Neural progenitor cell (in vitro differentiated cells): Measurements from ENCODE around the gene UTS2B. TPM values are rescaled to one million over a fixed set of nuclear protein-coding genes. Genes with fewer than 3 reads are reported as not detected.

Experiments
- DNase-seq: peaks from one replicate; pipeline ENCODE4 v3.0.0-alpha.2; 2016; ENCODE audit warnings: low spot score
- H2AFZ ChIP-seq: fragments of 200-600 bp; sonication (generic); replicated peaks from 2 replicates; pipeline ENCODE4 v1.6.1; 2016; ENCODE audit warnings: antibody characterized with exemption
- H3F3A ChIP-seq: fragments of 200-600 bp; sonication (generic); 2 replicates; pipeline ENCODE4 v1.6.1; 2016; ENCODE audit warnings: antibody characterized with exemption, low read depth
- H3K27ac ChIP-seq: fragments of 200-600 bp; sonication (generic); 2 replicates; pipeline ENCODE4 v1.5.1; 2016; ENCODE audit warnings: mild to moderate bottlenecking
- H3K27me3 ChIP-seq: fragments of 200-600 bp; sonication (generic); 2 replicates; pipeline ENCODE4 v1.6.1; 2016; ENCODE audit warnings: mild to moderate bottlenecking, moderate library complexity
- H3K36me3 ChIP-seq: fragments of 200-600 bp; sonication (generic); 2 replicates; pipeline ENCODE4 v1.5.1; 2016
- H3K4me1 ChIP-seq: fragments of 200-600 bp; sonication (generic); 2 replicates; pipeline ENCODE4 v1.6.1; 2016; ENCODE audit warnings: mixed run types
- H3K4me2 ChIP-seq: fragments of 200-600 bp; sonication (generic); 2 replicates; pipeline ENCODE4 v1.6.1; 2016
- H3K4me3 ChIP-seq: fragments of 200-600 bp; sonication (generic); 2 replicates; pipeline ENCODE4 v1.5.1; 2016
- H3K79me2 ChIP-seq: fragments of 200-600 bp; sonication (generic); 2 replicates; pipeline ENCODE4 v1.6.1; 2016; ENCODE audit warnings: low read depth
- H3K9ac ChIP-seq: fragments of 200-600 bp; sonication (generic); 2 replicates; pipeline ENCODE4 v1.6.1; 2016
- H3K9me3 ChIP-seq: fragments of 200-600 bp; sonication (generic); 2 replicates; pipeline ENCODE4 v1.5.1; 2016; ENCODE audit warnings: low read depth
- H4K20me1 ChIP-seq: fragments of 200-600 bp; sonication (generic); 2 replicates; pipeline ENCODE4 v1.6.1; 2016; ENCODE audit warnings: low read depth
- H3K27ac Mint-ChIP-seq: 3 replicates; pipeline ENCODE4 v1.8.0; 2021; ENCODE audit warnings: mixed read lengths
- H3K27me3 Mint-ChIP-seq: 2 replicates; pipeline ENCODE4 v1.8.0; 2022; ENCODE audit warnings: low read depth, mild to moderate bottlenecking, inconsistent platforms, moderate library complexity, mixed read lengths; ENCODE audit not compliant: insufficient read depth
- H3K36me3 Mint-ChIP-seq: 3 replicates; pipeline ENCODE4 v1.8.0; 2021; ENCODE audit warnings: mixed read lengths
- H3K4me1 Mint-ChIP-seq: 3 replicates; pipeline ENCODE4 v1.8.0; 2021; ENCODE audit warnings: mixed read lengths
- H3K4me3 Mint-ChIP-seq: 3 replicates; pipeline ENCODE4 v1.8.0; 2021; ENCODE audit warnings: mild to moderate bottlenecking, moderate library complexity, mixed read lengths
- H3K9me3 Mint-ChIP-seq: 3 replicates; pipeline ENCODE4 v1.8.0; 2020; ENCODE audit warnings: mixed read lengths
- CTCF ChIP-seq: fragments of 200-600 bp; sonication (generic); IDR thresholded peaks from 2 replicates; pipeline ENCODE4 v1.5.1; 2017; ENCODE audit warnings: antibody characterized with exemption, mild to moderate bottlenecking
- EZH2 ChIP-seq: fragments of 200-600 bp; sonication (generic); IDR thresholded peaks from 2 replicates; pipeline ENCODE4 v1.6.1; 2017; ENCODE audit warnings: antibody characterized with exemption, mild to moderate bottlenecking, moderate library complexity
- EZH2phosphoT487 ChIP-seq: fragments of 200-600 bp; sonication (generic); IDR thresholded peaks from 2 replicates; pipeline ENCODE4 v1.6.1; 2017; ENCODE audit warnings: antibody characterized with exemption
- total RNA-seq: library from RNA; depleted of rRNA; stranded (reverse); fragments of >200 nt; gene quantifications from 2 replicates; pipeline ENCODE4 v1.2.3, GENCODE V29; 2015; ENCODE audit warnings: low replicate concordance

The UTS2B gene
- total RNA-seq, 1 donor from 2014 or later = not detected

DNA sequence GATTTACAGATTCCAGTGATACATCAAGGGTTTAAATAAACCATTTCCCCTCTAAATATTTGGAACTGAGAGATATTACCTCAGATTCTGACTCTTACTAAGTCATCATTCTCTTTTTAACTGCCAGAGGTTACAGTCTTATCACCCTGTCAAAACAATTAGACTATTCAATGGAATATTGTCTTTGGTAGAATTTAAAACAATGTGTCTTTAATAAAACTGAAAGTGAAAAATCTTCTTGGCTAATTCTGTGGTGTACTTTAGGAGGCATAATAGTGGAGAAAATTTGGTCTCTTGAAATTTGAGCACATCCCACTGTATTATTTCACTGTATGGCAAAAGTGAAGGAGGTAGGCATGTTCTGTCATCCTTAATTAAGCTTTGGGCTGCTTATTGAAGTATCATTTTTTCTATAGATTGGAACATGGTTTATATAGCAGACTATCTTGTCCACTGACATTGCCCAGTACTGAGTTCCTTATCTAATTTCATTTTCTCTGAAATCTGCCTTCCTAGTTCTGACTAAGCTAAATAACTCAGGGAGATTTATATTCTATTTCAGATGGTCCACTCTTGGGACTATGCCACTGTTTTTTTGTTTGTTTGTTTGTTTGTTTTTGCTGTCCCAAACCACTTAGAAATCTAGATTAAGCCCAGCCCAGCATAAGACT lies 48.0 kb upstream of the UTS2B start:
- H3K27ac ChIP-seq = no peak overlapping the region
- H3K36me3 ChIP-seq = peaks cover 3% of the 10 kb centered on the region
- no peaks in the 10 kb centered on the region for H3K9me3 ChIP-seq
- H3K4me1 Mint-ChIP-seq = peaks cover 5% of the 10 kb centered on the region
- H3K79me2 ChIP-seq = no peaks in the 10 kb centered on the region
- H3K27me3 ChIP-seq = no peaks in the 10 kb centered on the region
- H3K9me3 Mint-ChIP-seq = no peaks in the 10 kb centered on the region
- H3K27ac Mint-ChIP-seq = no peak overlapping the region
- H2AFZ ChIP-seq = no peak overlapping the region
- H3K4me3 ChIP-seq = no peak overlapping the region
- TF ChIP-seq EZH2phosphoT487 = no peak
- no peak for TF ChIP-seq CTCF
- TF ChIP-seq EZH2 = no peak
- DNase-seq = no peak
- H3K4me2 ChIP-seq = no peak overlapping the region
- no peaks in the 10 kb centered on the region for H3F3A ChIP-seq
- no peaks in the 10 kb centered on the region for H3K27me3 Mint-ChIP-seq
- H3K4me1 ChIP-seq = no peaks in the 10 kb centered on the region
- no peak overlapping the region for H3K9ac ChIP-seq
- H3K4me3 Mint-ChIP-seq = no peak overlapping the region
- no peaks in the 10 kb centered on the region for H4K20me1 ChIP-seq
- H3K36me3 Mint-ChIP-seq = peaks cover 28% of the 10 kb centered on the region

DNA sequence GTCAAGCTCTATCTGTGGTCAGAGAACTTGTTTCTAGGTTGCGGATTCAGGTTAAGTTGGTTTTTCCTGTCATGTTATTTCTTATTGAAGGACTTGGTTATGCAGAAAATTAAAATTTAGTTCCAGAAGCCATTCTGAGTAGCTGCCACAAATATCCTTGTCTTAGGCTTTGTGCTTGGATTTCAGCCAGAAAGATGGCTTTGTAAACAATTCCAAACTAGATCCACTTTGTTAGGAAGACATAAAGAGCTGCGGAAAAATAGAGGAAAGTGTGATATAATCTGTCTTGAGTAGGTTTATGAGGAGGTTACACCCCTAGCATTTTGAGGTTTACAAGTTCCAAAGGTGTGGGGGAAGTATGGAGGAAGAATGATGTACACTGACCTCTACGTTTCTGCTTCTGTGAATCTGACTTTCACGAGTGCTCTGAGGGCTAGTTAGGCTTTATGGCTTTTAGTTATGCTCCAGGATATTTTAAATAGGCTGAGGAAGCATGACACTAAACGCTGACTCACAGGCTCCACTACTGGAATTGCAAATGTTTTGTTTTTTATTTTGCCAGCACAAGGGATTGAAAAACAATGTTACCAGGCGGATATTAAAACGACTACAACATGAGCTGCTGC lies 46.3 kb upstream of the UTS2B start:
- H4K20me1 ChIP-seq = no peaks in the 10 kb centered on the region
- no peak overlapping the region for H3K9ac ChIP-seq
- Mint-ChIP-seq H3K4me3 (no peak overlapping the region), H3K4me1 (peaks cover 5% of the 10 kb centered on the region), H3K27me3 (no peaks in the 10 kb centered on the region), H3K36me3 (peaks cover 25% of the 10 kb centered on the region), H3K27ac (no peak overlapping the region), H3K9me3 (no peaks in the 10 kb centered on the region)
- TF ChIP-seq CTCF (no peak), EZH2phosphoT487 (no peak), EZH2 (no peak)
- no peak for DNase-seq
- no peaks in the 10 kb centered on the region for H3K27me3 ChIP-seq
- peaks cover 3% of the 10 kb centered on the region for H3K36me3 ChIP-seq
- no peak overlapping the region for H3K4me3 ChIP-seq
- no peaks in the 10 kb centered on the region for H3K9me3 ChIP-seq
- H3K79me2 ChIP-seq = no peaks in the 10 kb centered on the region
- H3F3A ChIP-seq = no peaks in the 10 kb centered on the region
- no peak overlapping the region for H2AFZ ChIP-seq
- H3K4me1 ChIP-seq = no peaks in the 10 kb centered on the region
- no peak overlapping the region for H3K4me2 ChIP-seq
- H3K27ac ChIP-seq = no peak overlapping the region

- no peaks in the 10 kb centered on the region for H3F3A ChIP-seq
- no peak overlapping the region for H2AFZ ChIP-seq
- DNase-seq = no peak
- Mint-ChIP-seq H3K27ac (no peak overlapping the region), H3K27me3 (no peaks in the 10 kb centered on the region), H3K4me1 (peaks cover 5% of the 10 kb centered on the region), H3K36me3 (peaks cover 30% of the 10 kb centered on the region), H3K9me3 (no peaks in the 10 kb centered on the region), H3K4me3 (no peak overlapping the region)
- no peak overlapping the region for H3K9ac ChIP-seq
- no peak overlapping the region for H3K4me2 ChIP-seq
- no peak for TF ChIP-seq EZH2phosphoT487
- TF ChIP-seq EZH2 = no peak
- no peak for TF ChIP-seq CTCF
- H3K4me3 ChIP-seq = no peak overlapping the region
- H3K36me3 ChIP-seq = no peaks in the 10 kb centered on the region
- no peak overlapping the region for H3K27ac ChIP-seq
- H3K9me3 ChIP-seq = no peaks in the 10 kb centered on the region
- H3K4me1 ChIP-seq = no peaks in the 10 kb centered on the region
- H4K20me1 ChIP-seq = no peaks in the 10 kb centered on the region
- H3K79me2 ChIP-seq = no peaks in the 10 kb centered on the region
- no peaks in the 10 kb centered on the region for H3K27me3 ChIP-seq
Observed at GRCh38 chr3:191373327-191373726, 43.0 kb upstream of the UTS2B start.
